Left colon (tissue), 2 donors: ENCODE results near the gene ATXN1. TPM values are rescaled to one million over a fixed set of nuclear protein-coding genes. Genes with fewer than 3 reads are reported as not detected.
"Not testable (repeated sequence)": the region's sequence is repeated elsewhere in the genome, so short reads cannot be mapped to it uniquely, and the experiment has no call there.

ENCODE experiments used
- ATAC-seq: fragments of 200-7000 bp; cut with Tn5 transposase; one replicate; pipeline ENCODE4 v1.9.1; 2020; ENCODE audit warnings: mild to moderate bottlenecking, moderate library complexity
- DNase-seq, 2 donors: peaks; one replicate each; pipeline ENCODE4 v3.0.0-alpha.2; 2020
- intact Hi-C, 2 donors: fragments of 100-400 bp; cut with DNase I in 1 of 2; cut with micrococcal nuclease in 1 of 2; formaldehyde crosslinking; loops; one replicate each; pipeline versions ENCODE4 v1.11.2 to v1.14.0; 2022; cut with DNase I, micrococcal nuclease
- total RNA-seq, 2 donors: library from RNA; stranded (reverse); fragmentation: NEBNext Ultra II Directional; extraction: Animal tissue kit (Norgen Biotek cat#: 25700); gene quantifications; one replicate each; pipeline ENCODE4 v1.2.1, GENCODE V29; 2021
- donor health status: DM: no; HTN: no; CAD: no.
- donor health status: DM: yes; HTN: yes; CAD: no.

ATXN1 gene
- total RNA-seq, 2 donors from 2014 or later: 26.9 to 55.1 TPM

DNA sequence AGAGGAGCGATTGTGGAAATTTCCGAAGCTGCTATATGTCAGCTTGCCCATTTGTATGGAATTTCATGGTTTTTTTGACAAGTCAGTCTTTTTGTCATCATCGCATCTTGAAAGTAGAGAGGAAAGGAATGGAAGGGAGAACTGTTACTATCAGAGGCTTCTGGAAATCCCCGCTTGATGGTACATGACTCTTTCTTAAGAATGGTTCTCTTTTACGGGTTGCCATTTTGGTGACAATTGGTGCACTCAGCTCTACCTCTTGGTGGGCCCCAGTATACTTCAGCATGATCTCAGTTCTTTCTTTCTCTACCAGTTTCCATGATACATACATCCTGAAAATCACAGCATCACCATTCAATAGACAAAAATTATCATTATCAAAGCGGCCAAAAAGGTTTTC is 146.0 kb downstream of the ATXN1 start:
- intact Hi-C loops, DNase-seq, ATAC-seq: not testable (repeated sequence)

DNA sequence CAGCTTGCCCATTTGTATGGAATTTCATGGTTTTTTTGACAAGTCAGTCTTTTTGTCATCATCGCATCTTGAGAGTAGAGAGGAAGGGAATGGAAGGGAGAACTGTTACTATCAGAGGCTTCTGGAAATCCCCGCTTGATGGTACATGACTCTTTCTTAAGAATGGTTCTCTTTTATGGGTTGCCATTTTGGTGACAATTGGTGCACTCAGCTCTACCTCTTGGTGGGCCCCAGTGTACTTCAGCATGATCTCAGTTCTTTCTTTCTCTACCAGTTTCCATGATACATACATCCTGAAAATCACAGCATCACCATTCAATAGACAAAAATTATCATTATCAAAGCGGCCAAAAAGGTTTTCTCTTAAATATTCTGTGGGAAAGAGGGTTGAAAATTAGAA is 147.1 kb downstream of the ATXN1 start:
- DNase-seq, intact Hi-C loops, ATAC-seq: not testable (repeated sequence)

DNA sequence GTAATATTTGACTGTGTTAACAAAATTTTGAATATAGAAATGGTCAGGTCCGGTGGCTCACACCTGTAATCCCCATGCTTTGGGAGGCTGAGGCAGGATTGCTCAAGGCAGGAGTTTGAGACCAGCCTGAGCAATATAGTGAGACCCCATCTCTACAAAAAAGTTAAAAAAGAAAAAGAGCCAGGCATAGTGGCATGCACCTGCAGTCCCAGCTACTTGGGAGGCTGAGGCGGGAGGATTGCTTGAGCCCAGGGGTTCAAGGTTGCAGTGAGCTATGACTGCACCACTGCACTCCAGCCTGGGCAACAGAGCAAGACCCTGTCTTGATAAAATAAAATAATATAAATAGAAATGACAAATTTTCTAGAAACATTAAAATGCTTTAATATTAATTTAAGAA is 147.8 kb downstream of the ATXN1 start:
- ATAC-seq, DNase-seq, intact Hi-C loops: not testable (repeated sequence)

DNA sequence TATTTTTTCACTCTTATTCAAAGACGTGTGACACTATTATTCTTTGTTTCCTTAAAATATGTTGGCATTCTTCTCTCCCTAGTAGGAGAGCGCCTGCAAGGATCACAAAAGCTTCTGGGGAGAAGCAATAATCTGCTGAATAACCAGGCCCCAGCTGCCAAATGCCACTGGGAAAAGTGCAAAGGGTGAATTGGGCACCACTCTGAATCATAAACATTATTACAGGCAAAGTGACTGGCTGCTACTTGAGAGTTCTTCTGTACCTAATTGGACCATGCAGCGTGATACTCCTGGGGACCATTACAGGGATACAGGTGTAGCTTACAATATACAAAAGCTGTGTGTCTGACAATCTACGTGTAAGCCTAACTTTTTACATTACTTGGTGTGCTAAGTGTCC is 152.8 kb downstream of the ATXN1 start:
- DNase-seq (no peak), ATAC-seq (peak; percentile 79)
- intact Hi-C loops: no loop called here

DNA sequence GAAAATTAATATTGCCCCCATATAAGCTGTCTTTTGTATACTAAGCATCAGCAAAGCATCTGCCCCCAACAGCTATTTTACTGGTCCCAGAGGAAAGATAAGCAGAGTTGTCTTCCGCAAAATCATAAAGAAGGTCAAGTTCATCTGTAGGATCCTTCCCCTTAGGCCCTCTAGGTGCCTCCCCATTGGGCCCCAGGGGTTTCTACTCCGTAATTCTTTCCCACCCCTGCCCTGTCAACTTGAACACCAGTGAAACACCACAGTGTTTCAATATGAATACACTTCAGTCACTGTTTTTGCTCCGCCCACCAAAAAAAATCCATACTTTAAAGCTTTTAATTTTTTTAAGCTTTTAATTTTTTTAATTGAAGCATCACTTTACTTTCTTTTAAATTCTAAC is 159.2 kb downstream of the ATXN1 start:
- DNase-seq (no peak), ATAC-seq (no peak)
- intact Hi-C loops: no loop called here

DNA sequence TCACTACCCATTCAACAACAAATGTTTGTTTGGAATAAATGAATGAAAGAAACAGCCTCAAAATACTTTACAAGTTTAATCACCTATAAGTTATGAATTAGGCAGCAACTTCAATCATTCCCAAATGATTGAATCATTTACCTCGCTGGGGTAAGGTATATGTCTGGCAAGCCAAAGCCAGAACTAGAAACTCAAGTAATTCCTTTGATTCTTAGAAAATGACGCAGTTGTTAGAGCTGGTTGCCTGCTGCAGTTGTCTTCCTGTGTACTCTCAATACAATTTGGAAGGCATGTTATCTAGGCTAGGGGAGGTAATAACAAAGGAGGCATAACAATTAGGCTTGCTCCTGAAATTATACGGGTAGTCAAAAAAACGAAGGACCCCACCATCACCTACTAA is 160.6 kb downstream of the ATXN1 start:
- ATAC-seq: no peak
- no peak for DNase-seq
- intact Hi-C loops: no loop called here

DNA sequence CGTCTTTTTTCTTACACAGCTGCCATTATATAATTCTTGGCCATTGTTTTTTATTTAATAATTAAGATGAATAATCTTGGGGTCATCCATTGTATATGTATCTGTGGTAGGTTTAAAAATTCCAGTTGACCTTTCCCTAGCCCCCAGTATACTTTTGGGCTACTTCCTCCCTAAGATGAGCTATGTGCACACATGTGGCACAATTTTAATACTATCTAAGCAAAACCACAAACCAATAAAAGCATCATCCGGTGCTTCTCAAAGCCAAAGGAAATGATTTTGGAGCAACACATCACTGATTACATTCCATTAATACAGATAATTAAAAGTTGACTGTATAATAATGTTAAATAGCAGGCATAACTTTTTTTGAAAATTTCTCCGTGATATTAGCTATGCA is 161.2 kb downstream of the ATXN1 start:
- DNase-seq (no peak), ATAC-seq (no peak)
- intact Hi-C loops: no loop called here

DNA sequence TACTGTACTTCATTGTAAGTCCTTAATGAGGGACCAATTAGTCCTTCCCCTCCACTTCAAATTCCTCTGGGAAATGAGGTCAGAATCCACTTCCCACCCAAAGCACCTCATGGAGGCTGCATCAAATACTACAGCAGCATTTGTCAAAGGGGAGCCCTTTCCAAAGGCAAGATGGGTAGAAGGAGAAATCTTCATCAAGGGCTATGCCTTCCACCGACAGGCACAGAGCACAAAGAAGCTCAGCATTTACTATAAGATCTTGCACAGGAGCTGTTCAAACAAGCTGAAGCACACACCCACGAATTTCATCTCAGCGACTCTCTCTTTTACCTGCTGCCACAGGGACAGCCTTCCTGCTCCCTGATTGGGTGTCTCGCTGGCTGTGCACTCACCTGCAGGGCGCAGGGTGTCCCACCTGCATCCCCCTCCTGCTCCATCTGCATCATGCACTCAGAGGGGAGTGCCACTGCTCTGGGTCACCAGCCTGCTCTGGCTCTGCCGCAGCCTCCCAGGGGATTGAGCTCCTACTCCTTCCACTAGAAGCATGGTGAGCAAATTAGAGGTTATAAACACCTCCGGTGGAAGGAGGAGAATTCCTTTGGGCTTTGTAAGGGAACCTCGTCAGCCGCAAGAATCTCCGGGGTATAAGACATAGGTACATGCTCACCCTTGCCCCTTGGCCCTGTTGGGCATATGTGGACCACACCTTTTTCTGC is 164.5 kb downstream of the ATXN1 start:
- intact Hi-C loops: no loop called here
- ATAC-seq (no peak), DNase-seq (no peak)

DNA sequence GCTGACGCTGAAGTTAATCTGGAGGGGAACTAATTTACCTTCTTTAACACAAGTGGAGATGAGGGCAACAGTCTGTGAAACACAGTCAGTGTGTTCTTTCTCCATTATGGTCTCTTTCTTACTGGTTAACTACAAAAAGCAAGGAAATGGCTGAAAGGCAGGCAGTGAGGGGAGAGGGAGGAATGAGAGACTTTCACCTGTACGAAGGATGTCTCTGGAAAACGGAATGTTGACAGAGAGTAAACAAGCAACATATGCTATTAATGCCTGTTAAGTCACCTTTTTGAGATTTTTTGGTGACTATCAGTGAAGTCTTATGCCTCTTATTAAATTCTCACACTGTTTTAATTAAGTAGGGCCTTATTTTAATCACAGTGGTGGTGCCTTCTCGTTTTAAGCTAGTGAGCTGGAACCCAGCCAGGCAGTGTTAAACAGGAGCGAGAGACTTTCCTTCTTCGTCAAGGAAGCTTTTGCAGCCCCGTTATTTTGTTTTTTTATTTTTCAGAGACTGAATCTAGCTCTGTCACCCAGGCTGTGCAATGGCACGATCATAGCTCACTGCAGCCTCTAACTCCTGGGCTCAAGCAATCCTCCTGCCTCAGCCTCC is 165.6 kb downstream of the ATXN1 start:
- no peak for DNase-seq
- no peak for ATAC-seq
- intact Hi-C loops: no loop called here

DNA sequence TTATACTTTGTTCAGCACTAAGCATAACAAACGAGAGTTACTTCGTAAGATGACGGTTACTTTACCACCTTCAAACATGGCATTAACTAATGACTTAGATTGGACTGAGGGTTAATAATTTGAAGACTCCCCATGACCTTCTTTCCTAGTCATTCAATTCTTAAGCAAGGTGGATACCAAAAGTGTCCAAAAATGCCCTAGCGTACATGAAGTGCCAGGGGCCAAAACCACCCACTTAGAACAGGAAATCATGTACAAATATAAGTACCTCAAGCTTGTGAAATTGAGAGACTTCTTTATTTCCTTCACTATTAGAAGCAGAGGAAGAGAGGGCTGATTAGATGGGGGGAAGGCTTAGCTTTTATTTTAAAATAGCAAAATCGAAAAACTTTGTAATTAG is 166.4 kb downstream of the ATXN1 start:
- intact Hi-C loops: no loop called here
- no peak for ATAC-seq
- no peak for DNase-seq

DNA sequence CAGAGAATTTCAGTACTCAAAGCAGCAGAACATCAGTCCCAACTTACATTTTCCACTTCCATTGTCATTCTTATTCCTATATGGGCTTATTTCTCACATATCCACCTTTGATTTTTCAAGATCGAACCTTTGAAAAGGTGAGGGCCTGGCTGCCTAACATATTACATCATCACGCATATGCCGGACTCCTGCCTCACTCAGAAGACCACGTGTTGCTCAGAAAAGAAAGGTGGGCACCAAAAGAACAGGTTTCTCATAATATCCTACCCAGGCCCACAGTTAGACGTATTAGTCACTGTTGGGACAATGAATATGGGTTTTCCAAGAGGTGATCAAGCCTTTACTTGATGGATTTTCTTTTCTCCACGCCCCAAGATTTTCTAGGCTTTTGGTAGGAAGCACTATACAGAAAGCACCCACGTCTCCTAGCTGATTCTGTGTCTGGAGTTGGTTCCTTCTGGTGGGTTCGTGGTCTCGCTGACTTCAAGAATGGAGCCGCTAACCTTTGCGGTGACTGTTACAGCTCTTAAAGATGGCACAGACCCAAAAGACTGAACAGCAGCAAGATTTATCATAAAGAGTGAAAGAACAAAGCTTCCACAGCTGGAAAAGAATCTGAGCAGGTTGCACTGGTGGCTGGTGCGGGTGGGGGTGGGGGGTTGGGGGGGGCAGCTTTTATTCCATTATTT is 168.9 kb downstream of the ATXN1 start:
- intact Hi-C loops: no loop called here
- no peak for ATAC-seq

DNA sequence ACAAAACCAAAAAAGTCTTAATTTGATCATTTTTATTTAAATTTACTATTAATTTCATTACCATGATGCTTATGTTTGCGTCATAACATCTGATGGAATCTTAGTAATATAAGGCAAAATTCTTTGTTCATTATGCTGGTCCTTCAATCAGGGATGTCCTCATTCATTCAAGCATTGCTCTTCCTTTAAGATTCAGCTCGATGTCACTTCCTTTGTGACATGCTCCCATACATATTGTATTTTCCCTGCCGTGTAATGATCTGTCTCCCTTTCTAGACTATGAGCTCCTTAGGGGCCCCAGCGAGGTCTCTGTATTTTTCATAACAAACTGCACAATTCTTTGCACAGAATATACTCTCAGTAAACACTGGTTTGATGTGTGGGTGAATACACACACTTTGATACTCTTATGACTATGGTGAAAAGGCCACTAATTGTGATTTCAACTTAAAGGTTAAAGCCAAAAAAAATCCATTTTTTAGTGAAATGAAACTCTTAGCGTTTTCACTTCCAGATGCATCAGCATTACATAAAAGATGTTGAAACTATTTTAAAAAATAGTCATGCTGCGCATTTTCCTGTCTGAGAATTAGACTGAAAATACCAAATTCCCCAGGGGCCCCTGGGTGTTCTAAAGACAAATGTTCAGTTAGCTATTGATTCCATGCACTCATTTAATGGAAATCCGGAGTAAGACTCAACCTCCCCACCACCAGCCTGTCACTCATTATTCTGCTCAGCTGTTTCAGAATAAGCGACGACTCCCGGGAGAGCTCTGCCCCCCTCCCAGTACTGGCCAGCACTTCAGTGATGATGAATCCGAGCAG is 169.7 kb downstream of the ATXN1 start:
- DNase-seq (no peak), ATAC-seq (no peak)

More for the DNA sequence above, 168.9 kb downstream of the ATXN1 start:
- DNase-seq: no peak

DNA sequence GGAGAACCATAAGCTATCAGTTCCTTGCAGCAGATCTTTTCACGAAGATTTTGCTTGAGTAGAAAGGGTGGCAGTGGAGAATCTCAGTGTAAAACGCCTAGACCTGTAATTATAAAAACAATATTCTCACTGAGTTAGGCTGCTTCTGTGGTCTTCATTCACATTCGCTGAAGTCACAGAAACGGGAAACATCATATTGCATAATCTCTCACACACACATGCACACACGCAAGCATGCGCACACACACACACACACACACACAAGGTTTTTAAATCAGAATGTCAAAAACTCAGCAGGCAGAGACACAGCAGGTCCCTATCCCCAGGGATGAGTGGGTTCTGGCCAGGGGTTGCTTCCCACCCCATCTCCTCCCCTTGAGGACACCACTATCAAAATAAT is 175.5 kb downstream of the ATXN1 start:
- ATAC-seq (no peak), DNase-seq (no peak)
- intact Hi-C loops: no loop called here

More for the DNA sequence above, 169.7 kb downstream of the ATXN1 start:
- intact Hi-C loops: no loop called here

DNA sequence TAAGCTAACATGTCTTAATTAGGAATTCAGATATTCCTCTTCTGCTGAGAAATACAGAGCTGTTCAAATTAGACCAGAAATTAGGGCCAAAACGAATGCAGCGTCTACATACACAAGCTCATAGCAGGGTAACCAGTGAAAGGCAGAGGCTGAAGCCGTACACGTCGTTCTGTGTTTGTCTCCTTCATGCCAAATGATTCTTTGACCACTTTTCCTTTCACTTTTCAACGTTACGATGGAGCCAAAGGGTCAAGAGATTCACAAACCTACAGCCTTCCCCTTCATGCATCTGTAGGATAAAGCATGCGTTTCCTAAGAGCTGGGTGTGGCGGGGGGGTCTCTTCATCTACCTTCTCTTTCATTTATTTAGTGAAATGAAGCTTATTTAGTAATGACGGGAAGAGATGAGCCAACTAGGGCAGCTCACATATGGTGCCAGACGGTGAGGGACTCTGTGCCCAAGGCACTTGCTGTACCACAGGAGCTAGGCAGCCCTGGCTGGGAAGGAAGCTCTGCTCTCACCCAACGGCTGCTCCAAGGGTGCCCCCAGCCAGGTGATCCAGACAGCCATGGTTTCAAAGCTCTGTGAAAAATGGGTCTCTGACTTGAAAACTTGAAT is 178.0 kb downstream of the ATXN1 start:
- peak; percentile 56 for ATAC-seq
- no peak for DNase-seq

DNA sequence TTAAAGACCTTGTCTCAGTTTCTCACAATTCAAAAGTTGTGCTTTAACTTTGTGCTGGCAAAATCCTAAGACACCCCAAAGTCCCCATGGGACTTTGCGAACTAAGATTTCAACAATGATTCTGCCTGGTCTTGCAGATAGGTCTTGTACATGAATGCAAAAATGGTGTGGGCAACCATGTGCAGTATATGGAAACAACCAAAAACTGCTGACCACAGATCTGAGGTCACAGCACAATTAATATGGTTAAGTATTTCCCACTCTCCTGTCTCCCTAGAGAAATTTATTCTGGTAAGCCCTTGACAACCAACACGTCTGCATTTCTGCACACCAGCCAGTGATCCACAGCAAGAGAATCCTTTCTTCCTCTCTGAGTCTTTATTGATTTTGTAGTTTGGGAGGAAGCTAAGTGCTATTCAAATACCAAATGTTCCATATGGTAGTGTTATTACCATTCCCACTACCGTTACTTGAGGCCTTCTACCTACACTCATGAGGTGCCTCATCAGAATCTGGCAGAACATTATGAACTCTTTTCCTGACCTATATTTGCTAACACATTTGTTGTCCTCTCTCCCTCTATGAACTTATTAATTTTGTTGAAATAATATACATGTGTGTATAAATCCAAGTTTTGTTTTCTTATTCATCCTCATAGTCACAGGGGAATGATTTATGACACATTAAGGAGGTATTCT is 178.7 kb downstream of the ATXN1 start:
- DNase-seq (no peak), ATAC-seq (no peak)
- intact Hi-C loops: no loop called here

More for the DNA sequence above, 178.0 kb downstream of the ATXN1 start:
- intact Hi-C loops: no loop called here

DNA sequence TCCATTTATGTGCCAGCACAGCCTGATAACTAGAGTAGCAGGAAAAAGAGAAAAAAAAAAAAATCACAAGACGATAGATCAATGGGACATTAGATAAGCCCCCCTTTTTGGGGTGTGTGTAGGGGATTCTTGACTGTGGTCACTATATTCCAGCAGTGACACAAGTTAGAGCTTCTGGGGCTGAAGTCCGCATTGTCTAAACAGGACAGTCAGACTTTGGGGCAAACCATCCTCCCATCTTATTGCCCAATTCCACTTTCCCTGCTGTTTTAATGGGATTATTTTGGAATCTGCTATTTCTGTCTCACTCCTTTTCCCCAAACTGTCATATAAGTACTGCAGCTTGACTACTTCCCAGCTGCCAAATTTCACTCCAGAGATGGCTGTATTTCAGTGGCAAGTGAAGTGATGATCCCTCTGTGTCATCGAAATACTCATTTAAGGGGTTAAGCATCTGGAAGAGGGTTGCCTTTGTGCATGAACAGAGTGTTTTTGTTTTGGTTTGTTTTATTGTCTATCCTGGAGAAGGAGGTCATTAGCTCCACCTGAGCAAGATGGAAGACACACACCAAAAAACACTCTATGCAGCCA is 182.5 kb downstream of the ATXN1 start:
- DNase-seq: no peak
- intact Hi-C loops: no loop called here
- no peak for ATAC-seq

DNA sequence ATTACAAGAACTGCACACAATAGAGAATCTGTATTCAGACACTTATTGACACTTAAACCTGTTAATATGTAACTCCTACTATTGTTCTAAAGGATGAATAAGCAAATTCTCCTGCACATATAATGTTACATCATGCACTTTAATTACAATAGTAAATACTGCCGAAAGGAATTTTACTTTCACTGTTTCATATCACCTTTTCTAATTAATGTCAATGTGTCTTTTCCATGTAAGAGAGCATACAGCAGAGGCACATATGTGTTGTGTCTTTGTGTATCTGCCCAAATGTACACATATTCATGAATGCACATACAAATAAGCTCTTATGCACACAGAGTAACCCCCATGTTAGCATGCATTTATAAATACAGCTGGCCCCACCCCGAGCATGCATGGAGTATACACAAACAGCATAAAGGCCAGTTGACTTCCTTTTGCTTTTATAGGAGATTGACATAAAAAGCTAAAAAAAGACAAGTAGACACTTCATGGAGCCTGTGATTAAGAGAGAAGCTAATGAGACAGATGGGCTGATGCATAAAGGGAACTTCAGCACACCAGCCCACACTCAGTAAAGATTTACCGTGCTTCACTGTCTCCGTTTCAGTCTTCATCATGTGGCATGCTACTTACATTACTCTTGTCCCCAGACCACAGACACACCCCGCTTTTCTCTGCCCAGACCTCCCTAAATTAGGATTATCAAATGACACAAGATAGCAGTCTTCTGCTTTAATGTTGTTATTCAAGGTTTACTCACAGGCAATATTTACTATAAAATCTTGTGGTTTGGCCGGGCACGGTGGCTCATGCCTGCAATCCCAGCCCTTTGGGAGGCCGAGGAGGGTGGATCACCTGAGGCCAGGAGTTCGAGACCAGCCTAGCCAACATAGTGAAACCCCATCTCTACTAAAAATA is 184.6 kb downstream of the ATXN1 start:
- DNase-seq (peak; percentile 37 to 55), ATAC-seq (peak; percentile 94)
- intact Hi-C loops: no loop called here
